ENCODE measurements around the gene DLK1.

DLK1 gene

DNA sequence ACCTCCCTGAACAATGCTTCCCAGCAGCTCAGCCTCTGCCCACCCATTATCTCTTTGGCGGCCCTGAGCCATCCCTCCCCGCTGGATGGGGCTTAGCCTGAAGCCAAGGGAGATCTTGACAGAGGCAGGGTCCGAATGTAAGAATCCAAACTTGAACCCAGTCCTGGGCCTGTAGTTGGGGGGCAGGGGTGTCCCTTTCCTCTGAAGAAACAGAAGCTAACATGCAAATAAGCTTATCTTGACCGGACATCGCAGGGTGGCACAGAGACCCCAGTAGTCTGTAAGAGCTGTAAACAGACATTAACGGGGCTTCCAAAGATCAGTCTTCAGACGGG lies 6.0 kb downstream of the DLK1 start:
- H3K27me3 Mint-ChIP-seq, result peaks cover 15% of the 10 kb centered on the region
- no peak overlapping the region for H3K4me3 Mint-ChIP-seq
- H3K4me1 Mint-ChIP-seq, result no peaks in the 10 kb centered on the region
- no peaks in the 10 kb centered on the region for H3K9me3 Mint-ChIP-seq
- H3K27ac Mint-ChIP-seq, result no peak overlapping the region
- H3K36me3 Mint-ChIP-seq, result no peaks in the 10 kb centered on the region

DNA sequence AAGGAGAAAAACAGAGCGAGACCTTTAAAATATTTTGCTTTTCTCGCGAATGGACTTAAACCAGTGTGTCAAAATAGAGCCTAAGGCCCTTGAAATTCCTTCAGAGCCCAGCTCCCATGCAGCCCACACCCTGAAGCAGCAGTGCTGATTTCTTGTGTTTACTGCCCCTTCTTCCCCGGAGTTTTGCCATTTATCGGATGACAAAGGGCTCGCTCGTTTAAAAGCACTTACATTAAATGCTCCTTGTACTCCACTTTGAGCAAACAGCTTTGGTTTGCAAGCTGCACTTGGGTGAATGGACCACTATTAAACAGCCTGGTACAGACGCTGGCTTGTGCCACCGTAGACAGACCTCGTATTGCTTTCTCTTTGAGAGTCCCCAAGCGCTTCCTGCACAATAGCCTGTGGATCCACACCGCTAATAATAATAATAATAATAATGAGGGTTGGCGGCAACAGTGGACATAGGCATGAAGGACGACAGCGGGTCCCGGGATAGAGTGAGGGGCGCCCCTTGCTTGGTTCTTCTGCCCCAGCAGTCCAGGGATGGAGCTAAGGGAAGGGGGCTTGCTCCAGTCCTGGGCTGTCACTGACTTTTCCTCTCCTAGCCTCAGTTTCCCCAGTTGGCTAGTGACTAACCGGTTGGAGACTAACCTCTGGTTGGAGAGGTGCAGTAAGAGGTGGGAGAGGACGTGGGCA lies 6.6 kb downstream of the DLK1 start:
- no peak overlapping the region for H3K27ac Mint-ChIP-seq
- H3K27me3 Mint-ChIP-seq, result peaks cover 12% of the 10 kb centered on the region
- H3K4me1 Mint-ChIP-seq, result no peaks in the 10 kb centered on the region
- no peak overlapping the region for H3K4me3 Mint-ChIP-seq
- H3K36me3 Mint-ChIP-seq, result no peaks in the 10 kb centered on the region
- no peaks in the 10 kb centered on the region for H3K9me3 Mint-ChIP-seq

GRCh38 chr14:100734031-100734990 lies 7.6 kb downstream of the DLK1 start:
- H3K27ac Mint-ChIP-seq, result no peak overlapping the region
- H3K36me3 Mint-ChIP-seq, result no peaks in the 10 kb centered on the region
- no peaks in the 10 kb centered on the region for H3K4me1 Mint-ChIP-seq
- H3K27me3 Mint-ChIP-seq, result peaks cover 5% of the 10 kb centered on the region
- H3K9me3 Mint-ChIP-seq, result no peaks in the 10 kb centered on the region
- H3K4me3 Mint-ChIP-seq, result no peak overlapping the region

GRCh38 chr14:100735271-100735670 lies 8.6 kb downstream of the DLK1 start:
- no peak overlapping the region for H3K27ac Mint-ChIP-seq
- no peak overlapping the region for H3K4me3 Mint-ChIP-seq
- no peaks in the 10 kb centered on the region for H3K36me3 Mint-ChIP-seq
- peaks cover 2% of the 10 kb centered on the region for H3K27me3 Mint-ChIP-seq
- no peaks in the 10 kb centered on the region for H3K9me3 Mint-ChIP-seq
- no peaks in the 10 kb centered on the region for H3K4me1 Mint-ChIP-seq

- peaks cover 2% of the 10 kb centered on the region for H3K27me3 Mint-ChIP-seq
- H3K4me3 Mint-ChIP-seq, result no peak overlapping the region
- no peaks in the 10 kb centered on the region for H3K4me1 Mint-ChIP-seq
- H3K27ac Mint-ChIP-seq, result no peak overlapping the region
- no peaks in the 10 kb centered on the region for H3K9me3 Mint-ChIP-seq
- H3K36me3 Mint-ChIP-seq, result no peaks in the 10 kb centered on the region
These were observed 9.8 kb downstream of the DLK1 start for GRCh38 chr14:100736269-100737180.

- Mint-ChIP-seq H3K4me3 (no peak overlapping the region), H3K27ac (no peak overlapping the region), H3K4me1 (no peaks in the 10 kb centered on the region), H3K27me3 (peaks cover 2% of the 10 kb centered on the region), H3K36me3 (no peaks in the 10 kb centered on the region), H3K9me3 (no peaks in the 10 kb centered on the region)
These were observed 10.8 kb downstream of the DLK1 start for GRCh38 chr14:100737526-100737925.

DNA sequence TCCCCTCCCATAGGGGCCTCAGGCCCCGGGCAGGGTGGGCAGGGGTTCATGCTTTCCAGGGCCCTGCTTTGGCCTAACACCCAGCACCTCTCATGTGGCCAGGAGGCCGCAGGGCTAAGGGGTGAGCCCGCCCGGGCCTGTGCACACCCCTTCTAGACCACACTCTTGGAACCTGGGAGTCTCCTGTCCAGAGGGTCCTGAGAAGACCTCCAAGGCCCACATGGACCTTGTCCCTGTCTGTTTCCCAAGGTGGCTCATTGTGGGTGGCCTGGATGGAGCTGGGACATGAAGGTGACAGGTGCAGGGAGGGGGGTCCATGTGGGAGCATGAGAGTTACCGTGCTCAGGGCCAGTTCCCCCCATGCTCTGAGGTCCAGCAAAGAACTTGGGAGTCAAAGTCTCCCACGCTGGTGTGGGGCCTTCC lies 11.6 kb downstream of the DLK1 start:
- no peak overlapping the region for H3K27ac Mint-ChIP-seq
- no peaks in the 10 kb centered on the region for H3K36me3 Mint-ChIP-seq
- H3K9me3 Mint-ChIP-seq, result no peaks in the 10 kb centered on the region
- H3K4me3 Mint-ChIP-seq, result no peak overlapping the region
- H3K27me3 Mint-ChIP-seq, result peaks cover 2% of the 10 kb centered on the region
- H3K4me1 Mint-ChIP-seq, result no peaks in the 10 kb centered on the region

DNA sequence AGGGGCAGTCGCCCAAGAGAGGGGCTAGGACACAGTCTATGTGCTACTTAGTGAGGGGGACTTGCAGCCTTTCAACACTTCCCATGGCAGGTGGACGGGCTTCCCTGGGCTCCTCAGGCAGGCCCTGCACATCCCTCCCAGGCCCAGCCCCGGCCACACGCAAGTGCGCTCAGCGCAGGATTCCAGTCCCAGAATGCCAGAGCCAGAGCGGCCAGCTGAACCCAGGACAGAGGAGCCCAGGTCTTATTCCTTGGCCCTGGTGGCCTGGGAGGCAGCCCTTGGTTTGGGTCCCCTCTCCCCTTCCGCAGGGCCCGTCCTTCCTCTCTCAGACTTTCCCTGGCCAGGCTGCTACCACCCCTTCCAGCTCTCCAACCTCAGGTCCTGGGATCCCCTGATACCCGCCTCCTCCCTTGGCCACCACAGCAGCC lies 12.0 kb downstream of the DLK1 start:
- Mint-ChIP-seq H3K4me1 (no peaks in the 10 kb centered on the region), H3K27me3 (peaks cover 2% of the 10 kb centered on the region), H3K36me3 (no peaks in the 10 kb centered on the region), H3K9me3 (no peaks in the 10 kb centered on the region), H3K4me3 (no peak overlapping the region), H3K27ac (no peak overlapping the region)

DNA sequence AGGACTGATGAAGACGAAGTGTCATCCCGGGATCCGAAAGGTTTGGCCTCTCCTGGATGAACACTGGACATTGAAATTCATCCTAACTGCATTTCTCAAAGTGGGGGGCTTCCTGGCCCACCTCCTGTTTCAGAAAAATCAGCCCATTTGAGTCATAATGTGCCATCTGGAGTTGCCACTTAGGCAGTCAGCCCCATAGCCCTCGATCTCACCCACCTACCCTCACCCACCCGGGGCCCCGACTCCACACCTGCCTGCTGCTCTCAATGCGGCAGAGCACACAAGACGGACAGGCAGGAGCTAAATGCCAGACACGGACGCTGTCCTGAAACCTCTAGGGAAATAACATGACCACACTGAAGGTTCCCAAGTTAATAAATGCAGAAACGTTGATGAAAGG lies 12.6 kb downstream of the DLK1 start:
- Mint-ChIP-seq H3K4me3 (no peak overlapping the region), H3K36me3 (no peaks in the 10 kb centered on the region), H3K4me1 (no peaks in the 10 kb centered on the region), H3K9me3 (no peaks in the 10 kb centered on the region), H3K27me3 (peaks cover 2% of the 10 kb centered on the region), H3K27ac (no peak overlapping the region)

DNA sequence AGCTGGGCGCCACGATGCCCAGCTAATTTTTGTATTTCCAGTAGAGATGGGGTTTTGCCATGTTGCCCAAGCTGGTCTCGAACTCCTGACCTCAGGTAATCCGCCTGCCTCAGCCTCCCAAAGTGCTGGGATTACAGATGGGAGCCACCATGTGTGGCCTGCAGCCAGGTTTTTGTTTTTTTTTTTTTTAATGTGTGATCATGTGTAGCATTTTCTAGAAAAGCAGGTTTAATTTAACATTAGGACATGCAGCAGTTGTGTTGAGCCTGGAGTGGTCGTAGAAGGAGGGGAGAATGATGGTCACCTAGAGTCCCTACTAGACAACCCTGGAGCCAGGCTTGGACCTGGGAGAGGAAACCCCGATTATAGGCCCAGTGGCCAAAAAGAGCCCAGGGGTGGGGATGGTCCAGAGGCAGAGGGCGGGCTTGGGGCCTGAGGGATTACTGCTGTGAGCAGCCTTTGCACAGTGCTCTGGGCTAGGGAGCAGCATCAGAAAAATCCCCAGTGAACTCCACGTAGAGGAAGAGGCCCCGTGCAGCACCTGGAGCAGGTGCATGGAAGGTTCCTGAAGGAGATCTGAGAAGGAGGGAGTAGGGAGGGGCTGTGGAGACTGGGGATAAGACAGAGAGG lies 13.6 kb downstream of the DLK1 start:
- Mint-ChIP-seq H3K27me3 (peaks cover 2% of the 10 kb centered on the region), H3K4me3 (no peak overlapping the region), H3K27ac (no peak overlapping the region), H3K36me3 (no peaks in the 10 kb centered on the region), H3K9me3 (no peaks in the 10 kb centered on the region), H3K4me1 (no peaks in the 10 kb centered on the region)

DNA sequence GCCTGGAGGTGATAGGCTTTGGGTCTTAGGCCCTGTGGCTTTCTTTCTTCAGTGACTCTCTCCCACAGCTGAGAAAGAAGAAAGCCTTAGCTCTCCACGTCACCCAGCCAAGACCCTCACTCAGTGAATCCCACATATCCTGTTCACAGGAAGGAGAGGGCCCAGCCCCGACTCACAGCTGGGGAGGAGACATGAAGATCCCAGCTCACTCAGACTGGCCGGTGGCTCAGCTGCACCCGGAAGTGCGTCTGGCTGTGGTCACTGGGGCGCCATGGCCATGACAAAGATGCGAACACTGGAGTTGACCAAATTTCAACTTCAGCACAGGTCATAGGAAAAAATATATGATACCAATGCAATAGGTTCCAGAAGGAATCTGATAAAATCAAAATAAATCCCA lies 14.2 kb downstream of the DLK1 start:
- H3K36me3 Mint-ChIP-seq, result no peaks in the 10 kb centered on the region
- no peaks in the 10 kb centered on the region for H3K9me3 Mint-ChIP-seq
- no peaks in the 10 kb centered on the region for H3K4me1 Mint-ChIP-seq
- H3K27ac Mint-ChIP-seq, result no peak overlapping the region
- H3K27me3 Mint-ChIP-seq, result peaks cover 2% of the 10 kb centered on the region
- H3K4me3 Mint-ChIP-seq, result no peak overlapping the region

DNA sequence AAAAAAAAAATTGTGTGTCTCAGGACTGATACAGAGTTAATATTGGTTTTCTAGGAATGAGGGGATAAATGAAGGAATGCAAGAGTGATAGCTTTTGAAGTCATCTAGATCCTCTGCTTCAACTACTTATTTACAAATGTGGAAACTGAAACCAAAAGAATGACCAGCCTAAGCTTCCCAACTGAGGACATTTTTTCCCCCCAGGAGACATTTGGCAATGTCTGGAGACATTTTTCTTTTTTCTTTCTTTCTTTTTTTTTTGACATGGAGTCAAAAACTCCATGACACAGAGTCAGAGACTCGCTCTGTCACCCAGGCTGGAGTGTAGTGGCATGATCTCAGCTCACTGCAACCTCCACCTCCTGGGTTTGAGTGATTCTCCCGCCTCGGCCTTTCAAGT lies 15.3 kb downstream of the DLK1 start:
- H3K9me3 Mint-ChIP-seq, result no peaks in the 10 kb centered on the region

DNA sequence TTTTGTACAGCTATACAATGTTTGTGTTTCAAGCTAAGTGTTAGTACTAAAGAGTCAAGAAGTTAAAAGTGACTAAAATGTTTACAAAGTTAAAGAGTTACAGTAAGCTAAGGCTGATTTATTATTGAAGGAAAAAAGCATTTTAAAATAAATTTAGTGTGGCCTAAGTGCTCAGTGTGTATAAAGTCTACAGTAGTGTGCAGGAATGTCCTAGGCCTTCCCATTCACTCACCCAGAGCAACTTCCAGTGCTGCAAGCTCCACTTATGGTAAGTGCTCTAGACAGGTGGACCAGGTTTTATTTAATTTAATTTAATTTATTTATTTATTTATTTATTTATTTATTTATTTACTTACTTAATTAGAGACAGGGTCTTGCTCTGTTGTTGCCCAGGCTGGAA lies 19.6 kb downstream of the DLK1 start:
- Mint-ChIP-seq H3K27ac (no peak overlapping the region), H3K27me3 (no peaks in the 10 kb centered on the region), H3K9me3 (no peaks in the 10 kb centered on the region), H3K36me3 (no peaks in the 10 kb centered on the region), H3K4me1 (no peaks in the 10 kb centered on the region), H3K4me3 (no peak overlapping the region)

More for the DNA sequence above, 15.3 kb downstream of the DLK1 start:
- Mint-ChIP-seq H3K27ac (no peak overlapping the region), H3K36me3 (no peaks in the 10 kb centered on the region), H3K27me3 (peaks cover 2% of the 10 kb centered on the region), H3K4me1 (no peaks in the 10 kb centered on the region), H3K4me3 (no peak overlapping the region)

DNA sequence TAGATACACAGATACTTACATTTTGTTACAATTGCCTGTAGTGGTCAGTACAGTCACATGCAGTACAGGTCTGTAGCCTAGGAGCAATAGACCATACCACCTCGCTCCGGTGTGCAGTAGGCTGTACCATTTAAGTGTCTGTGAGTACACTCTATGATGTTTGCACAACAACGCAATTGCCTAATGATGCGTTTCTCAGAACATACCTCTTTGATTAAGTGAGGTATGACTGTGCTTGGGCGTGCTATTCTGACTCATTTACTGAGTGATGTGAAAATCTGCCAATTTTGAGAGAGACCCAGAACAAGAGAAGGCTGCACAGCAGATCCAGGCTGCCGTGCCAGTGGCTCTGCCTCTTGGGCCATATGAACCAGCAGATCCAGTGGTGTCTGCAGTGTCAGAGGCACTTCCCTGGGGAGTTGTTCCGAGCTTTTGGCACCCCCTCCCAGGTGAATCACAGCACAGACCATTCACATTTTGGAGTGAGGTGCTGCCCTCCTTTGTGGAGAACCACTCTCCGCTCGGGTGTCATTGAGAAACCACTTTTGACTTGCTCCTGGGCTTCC lies 20.4 kb downstream of the DLK1 start:
- Mint-ChIP-seq H3K4me1 (no peaks in the 10 kb centered on the region), H3K27me3 (no peaks in the 10 kb centered on the region), H3K9me3 (no peaks in the 10 kb centered on the region), H3K36me3 (no peaks in the 10 kb centered on the region), H3K27ac (no peak overlapping the region), H3K4me3 (no peak overlapping the region)

GRCh38 chr14:100747736-100748135 lies 21.0 kb downstream of the DLK1 start:
- Mint-ChIP-seq H3K27ac (no peak overlapping the region), H3K4me3 (no peak overlapping the region), H3K27me3 (peaks cover 4% of the 10 kb centered on the region), H3K9me3 (no peaks in the 10 kb centered on the region), H3K4me1 (no peaks in the 10 kb centered on the region), H3K36me3 (no peaks in the 10 kb centered on the region)
